GM10248 (cell line): ENCODE data around the gene SLITRK5.

Source experiments
- CTCF ChIA-PET: fragments of 300-600 bp; sonication (Branson Sonifier 250); formaldehyde crosslinking; extraction: SDS; loops from one replicate; lab custom pipeline; 2021; ENCODE audit warnings: antibody characterized with exemption; lab: Yijun Ruan, JAX
- POLR2A ChIA-PET: fragments of 350-650 bp; sonication (Branson Sonifier 250); formaldehyde crosslinking; extraction: SDS; loops from one replicate; lab custom pipeline; 2020; ENCODE audit warnings: antibody characterized with exemption; lab: Yijun Ruan, JAX
- DNase-seq: peaks from one replicate; pipeline ENCODE4 v3.0.0; 2012; ENCODE audit errors: extremely low spot score
- TF ChIP-seq, protein P1 (sequence below): IDR thresholded peaks from 2 replicates; pipeline ENCODE4 v1.5.1; 2012; ENCODE audit warnings: mild to moderate bottlenecking, low read depth; ENCODE audit errors: extremely low read depth, missing control alignments, control extremely low read depth

SLITRK5 gene

GRCh38 chr13:87709947-87710346 lies 38.8 kb downstream of the SLITRK5 start:
- TF ChIP-seq, protein P1, sequence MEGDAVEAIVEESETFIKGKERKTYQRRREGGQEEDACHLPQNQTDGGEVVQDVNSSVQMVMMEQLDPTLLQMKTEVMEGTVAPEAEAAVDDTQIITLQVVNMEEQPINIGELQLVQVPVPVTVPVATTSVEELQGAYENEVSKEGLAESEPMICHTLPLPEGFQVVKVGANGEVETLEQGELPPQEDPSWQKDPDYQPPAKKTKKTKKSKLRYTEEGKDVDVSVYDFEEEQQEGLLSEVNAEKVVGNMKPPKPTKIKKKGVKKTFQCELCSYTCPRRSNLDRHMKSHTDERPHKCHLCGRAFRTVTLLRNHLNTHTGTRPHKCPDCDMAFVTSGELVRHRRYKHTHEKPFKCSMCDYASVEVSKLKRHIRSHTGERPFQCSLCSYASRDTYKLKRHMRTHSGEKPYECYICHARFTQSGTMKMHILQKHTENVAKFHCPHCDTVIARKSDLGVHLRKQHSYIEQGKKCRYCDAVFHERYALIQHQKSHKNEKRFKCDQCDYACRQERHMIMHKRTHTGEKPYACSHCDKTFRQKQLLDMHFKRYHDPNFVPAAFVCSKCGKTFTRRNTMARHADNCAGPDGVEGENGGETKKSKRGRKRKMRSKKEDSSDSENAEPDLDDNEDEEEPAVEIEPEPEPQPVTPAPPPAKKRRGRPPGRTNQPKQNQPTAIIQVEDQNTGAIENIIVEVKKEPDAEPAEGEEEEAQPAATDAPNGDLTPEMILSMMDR: no peak
- ChIA-PET POLR2A (no interaction called here), CTCF (no interaction called here)
- DNase-seq: no peak

DNA sequence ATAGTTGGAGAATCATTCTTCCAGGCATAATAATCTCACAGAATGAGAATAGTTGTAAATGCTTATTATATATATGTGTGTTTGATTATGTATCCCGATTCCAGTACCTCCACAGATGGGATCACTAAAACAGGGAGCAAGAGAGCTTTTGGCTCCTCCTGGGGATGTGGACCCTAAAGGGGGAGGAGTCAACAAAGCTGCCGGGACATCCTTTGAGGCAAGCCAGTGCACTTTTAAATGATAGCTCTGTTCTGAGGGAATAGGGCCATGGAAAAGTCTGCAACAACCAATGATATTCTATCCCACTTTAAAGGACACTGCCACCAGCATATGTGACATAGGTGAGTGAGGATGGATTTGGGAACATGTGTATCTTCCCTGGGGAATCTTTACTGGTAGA lies 40.8 kb downstream of the SLITRK5 start:
- TF ChIP-seq, protein P1: no peak
- ChIA-PET CTCF (interaction anchor here (0.7 to 1.2 kb wide), 3 partner anchors 11 to 35 kb away, joined by 3 to 4 read pairs (median 3); no protein-coding TSS in a partner anchor), POLR2A (no interaction called here)
- no peak for DNase-seq
